Activated CD4-positive, alpha-beta T cell treated with anti-CD3 and anti-CD28 coated beads, Interleukin-2, amount 10 ng/mL, durations not matched to agents 24 days and 14 days (primary cell): Measurements from ENCODE around the gene PIGW. TPM values are rescaled to one million over a fixed set of nuclear protein-coding genes. Genes with fewer than 3 reads are reported as not detected.
A peak's percentile ranks its signal among the peaks of the same experiment; 100 is the strongest.

Source experiments
- DNase-seq: peaks from one replicate; pipeline ENCODE4 v3.0.0; 2022
- H3K27ac Mint-ChIP-seq: one replicate; pipeline ENCODE4 v1.8.0; 2022; ENCODE audit warnings: mild to moderate bottlenecking, mixed read lengths
- H3K27me3 Mint-ChIP-seq: one replicate; pipeline ENCODE4 v1.8.0; 2022; ENCODE audit warnings: mixed read lengths
- H3K36me3 Mint-ChIP-seq: one replicate; pipeline ENCODE4 v1.8.0; 2022; ENCODE audit warnings: low read depth, mild to moderate bottlenecking, mixed read lengths
- H3K4me1 Mint-ChIP-seq: one replicate; pipeline ENCODE4 v1.8.0; 2021; ENCODE audit warnings: mixed read lengths
- H3K4me3 Mint-ChIP-seq: one replicate; pipeline ENCODE4 v1.8.0; 2022; ENCODE audit warnings: mild to moderate bottlenecking, moderate library complexity, mixed read lengths
- H3K9me3 Mint-ChIP-seq: one replicate; pipeline ENCODE4 v1.8.0; 2021; ENCODE audit warnings: mixed read lengths
- intact Hi-C: fragments of 100-400 bp; cut with micrococcal nuclease; formaldehyde crosslinking; loops from one replicate; pipeline ENCODE4 v1.15.1; 2023
- total RNA-seq: library from RNA; stranded (reverse); gene quantifications from 2 replicates; pipeline ENCODE4 v1.2.3, GENCODE V29; 2022

Gene PIGW
- total RNA-seq, 1 donor from 2014 or later: 30.5 TPM

DNA sequence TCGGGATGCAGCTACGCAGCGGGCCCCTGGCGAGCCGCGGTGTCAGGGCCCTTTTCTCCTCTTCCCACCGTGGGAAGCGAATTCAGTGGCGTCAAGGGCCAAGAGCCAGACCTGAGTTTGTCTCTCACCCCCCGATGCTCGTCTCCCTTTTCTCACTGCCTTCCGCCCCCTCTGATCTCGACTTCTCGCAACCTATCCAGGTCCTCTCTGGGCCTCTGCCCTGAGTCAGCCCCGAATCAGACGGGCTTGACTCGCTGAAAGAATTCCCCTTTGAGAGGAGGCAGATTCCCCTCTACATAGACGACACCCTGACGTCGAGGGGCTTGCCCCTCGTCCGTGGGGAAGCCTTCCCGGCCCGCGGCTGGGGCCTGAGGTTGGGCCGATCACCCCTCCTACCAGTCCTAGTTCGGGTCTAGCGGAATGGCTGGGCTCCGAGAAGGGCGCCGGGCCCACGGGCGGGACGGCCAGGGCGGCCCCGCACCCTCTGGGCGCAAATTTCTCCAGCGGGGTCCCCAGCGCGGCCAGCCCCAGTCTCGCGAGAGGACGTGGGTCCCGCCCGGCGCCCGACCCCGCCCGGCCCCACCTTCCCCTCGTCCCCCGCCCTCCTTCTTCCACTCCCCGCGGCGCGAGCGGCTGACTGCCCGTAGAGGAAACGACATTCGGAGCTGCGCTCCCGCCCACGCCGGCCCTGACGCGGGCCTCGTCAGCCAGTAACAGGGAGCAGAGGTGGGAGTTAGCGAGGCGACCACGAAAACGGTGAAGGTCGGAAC lies 9.7 kb downstream of the PIGW start, which contains the start of gene GGNBP2:
GGNBP2 (plus strand) TSS at position 613 of the 770 bp plus-strand sequence. CDS start 806 bp downstream, outside the sequence.
- peak; percentile 97 for DNase-seq
- peaks cover 33% of the 10 kb centered on the region for H3K36me3 Mint-ChIP-seq
- no peaks in the 10 kb centered on the region for H3K27me3 Mint-ChIP-seq
- peak within 1 kb of the TSS; percentile 99 for H3K27ac Mint-ChIP-seq
- peak within 1 kb of the TSS; percentile 98 for H3K4me3 Mint-ChIP-seq
- H3K4me1 Mint-ChIP-seq: peaks cover 25% of the 10 kb centered on the region
- intact Hi-C loops: loop anchor here (1.0 to 10.0 kb wide), 6 partner anchors 9 to 960 kb away; partner anchors contain the start of genes AATF, AP2B1, MRM1 and ZNHIT3
- H3K9me3 Mint-ChIP-seq: no peaks in the 10 kb centered on the region

DNA sequence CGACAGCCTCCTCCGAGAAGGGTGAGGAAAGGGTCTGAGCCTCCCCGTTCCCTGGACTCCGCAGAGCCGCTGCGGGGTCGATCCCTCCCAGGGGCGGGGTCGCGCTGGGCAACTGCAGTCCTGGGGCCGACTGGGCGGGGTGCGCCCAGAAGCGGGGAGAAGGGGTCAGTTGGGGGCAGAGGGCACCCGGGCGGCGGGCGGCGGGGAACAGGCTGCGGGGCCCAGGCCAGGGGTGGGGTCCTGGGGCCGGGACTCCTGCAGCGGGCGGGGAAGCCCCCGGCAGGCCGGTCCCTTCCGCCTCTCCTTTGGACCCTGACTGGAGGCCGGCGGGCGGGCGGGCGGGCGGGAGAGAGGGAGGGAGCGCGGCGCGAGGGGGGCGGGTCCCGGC lies 10.3 kb downstream of the PIGW start:
- H3K4me3 Mint-ChIP-seq: peak overlapping the region; percentile 98
- H3K36me3 Mint-ChIP-seq: peaks cover 31% of the 10 kb centered on the region
- peaks cover 28% of the 10 kb centered on the region for H3K4me1 Mint-ChIP-seq
- H3K27ac Mint-ChIP-seq: peak overlapping the region; percentile 99
- no peak for DNase-seq
- H3K9me3 Mint-ChIP-seq: no peaks in the 10 kb centered on the region
- H3K27me3 Mint-ChIP-seq: no peaks in the 10 kb centered on the region
- intact Hi-C loops: loop anchor here (1.0 to 10.0 kb wide), 6 partner anchors 10 to 960 kb away; partner anchors contain the start of genes AATF, AP2B1, MRM1 and ZNHIT3

DNA sequence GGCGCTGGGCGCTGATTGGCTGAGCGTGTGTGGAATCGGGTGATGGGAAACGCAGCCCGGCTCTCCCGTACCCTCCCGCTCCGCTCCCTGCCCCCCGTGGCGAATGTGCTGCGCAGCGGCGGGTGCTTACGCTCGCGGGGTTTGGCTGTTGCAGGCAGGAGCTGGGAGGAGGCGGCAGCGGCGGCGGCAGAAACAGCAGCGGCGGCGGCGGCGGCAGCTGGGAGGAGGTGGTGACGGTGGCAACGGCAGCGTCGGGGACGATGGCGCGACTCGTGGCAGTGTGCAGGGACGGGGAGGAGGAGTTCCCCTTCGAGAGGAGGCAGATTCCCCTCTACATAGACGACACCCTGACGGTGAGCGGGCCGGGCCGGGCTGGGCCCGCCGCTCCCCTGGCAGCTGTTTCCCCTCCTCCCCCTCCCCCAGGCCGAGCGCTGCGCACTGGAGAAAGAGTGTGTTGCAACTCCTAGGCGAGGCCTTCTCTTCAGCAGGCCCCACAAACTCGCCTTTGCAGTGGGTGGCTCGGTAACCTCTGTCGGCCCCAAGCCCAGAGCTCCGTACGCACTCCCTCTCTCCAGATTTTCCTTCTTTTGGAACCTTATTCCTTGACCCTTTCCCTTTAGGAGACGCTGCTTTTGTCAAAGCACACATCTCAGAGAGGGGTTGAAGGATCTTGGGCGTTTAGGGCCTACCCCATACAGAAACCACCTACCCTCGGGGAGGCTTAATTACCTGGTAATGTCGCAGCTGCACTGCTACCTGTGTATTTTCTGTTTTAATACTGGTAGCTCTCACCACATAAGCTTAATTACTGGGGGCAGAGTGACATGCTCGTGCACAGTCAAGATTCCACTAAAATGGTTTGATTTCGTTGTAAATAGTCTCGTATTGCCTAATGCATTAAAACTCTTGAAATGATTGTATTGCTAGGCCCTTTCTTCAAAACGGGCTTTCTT lies 11.0 kb downstream of the PIGW start:
- peaks cover 34% of the 10 kb centered on the region for H3K36me3 Mint-ChIP-seq

DNA sequence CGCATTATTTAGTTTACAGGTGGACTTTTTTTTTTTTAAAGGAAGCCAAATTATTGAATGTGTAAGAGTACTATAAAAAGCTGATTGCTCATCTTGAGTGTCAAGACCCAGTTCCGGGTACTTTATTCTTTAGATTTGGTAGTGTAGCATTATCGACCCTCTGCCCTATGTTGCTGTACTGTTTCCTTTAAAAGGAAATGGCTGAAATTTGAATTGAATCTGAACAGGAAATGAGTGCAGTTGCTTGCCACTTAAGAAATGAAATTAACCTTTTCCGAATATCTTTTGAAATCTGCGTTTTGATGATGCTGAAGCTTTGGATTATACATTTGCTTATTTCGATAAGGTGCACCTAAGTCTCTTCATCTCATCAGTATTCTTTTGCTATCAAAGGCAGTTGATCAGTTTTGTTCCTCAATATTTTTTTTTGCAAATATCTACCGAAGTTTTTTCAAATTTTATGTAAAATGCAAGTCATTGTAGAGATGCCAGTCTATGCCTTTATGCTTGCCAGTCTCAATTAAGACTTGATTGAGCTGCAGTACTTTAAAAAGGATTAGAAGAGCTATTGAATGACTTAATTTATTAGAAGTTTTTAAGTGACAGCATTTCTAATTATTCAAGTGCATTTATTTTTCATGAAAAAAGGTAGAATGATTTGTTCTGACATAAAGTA lies 11.8 kb downstream of the PIGW start:
- H3K27ac Mint-ChIP-seq: peak overlapping the region; percentile 94
- no peaks in the 10 kb centered on the region for H3K9me3 Mint-ChIP-seq
- peaks cover 36% of the 10 kb centered on the region for H3K4me1 Mint-ChIP-seq
- no peaks in the 10 kb centered on the region for H3K27me3 Mint-ChIP-seq
- no peak for DNase-seq
- intact Hi-C loops: loop anchor here (10.0 kb wide), 3 partner anchors 178 to 962 kb away; partner anchors contain the start of genes AATF and AP2B1
- peaks cover 36% of the 10 kb centered on the region for H3K36me3 Mint-ChIP-seq
- H3K4me3 Mint-ChIP-seq: peak overlapping the region; percentile 98

More for the DNA sequence above, 11.0 kb downstream of the PIGW start:
- DNase-seq: peak; percentile 99
- Mint-ChIP-seq H3K4me3 (peak overlapping the region; percentile 98), H3K27ac (peak overlapping the region; percentile 94), H3K9me3 (no peaks in the 10 kb centered on the region), H3K27me3 (no peaks in the 10 kb centered on the region), H3K4me1 (peaks cover 34% of the 10 kb centered on the region)
- intact Hi-C loops: loop anchor here (1.0 to 10.0 kb wide), 6 partner anchors 10 to 961 kb away; partner anchors contain the start of genes AATF, AP2B1, MRM1 and ZNHIT3

- H3K4me1 Mint-ChIP-seq: peaks cover 40% of the 10 kb centered on the region
- peak overlapping the region; percentile 68 for H3K27ac Mint-ChIP-seq
- no peak for DNase-seq
- peak overlapping the region; percentile 98 for H3K4me3 Mint-ChIP-seq
- peaks cover 37% of the 10 kb centered on the region for H3K36me3 Mint-ChIP-seq
- H3K9me3 Mint-ChIP-seq: no peaks in the 10 kb centered on the region
- H3K27me3 Mint-ChIP-seq: no peaks in the 10 kb centered on the region
- intact Hi-C loops: loop anchor here (10.0 kb wide), 3 partner anchors 177 to 963 kb away; partner anchors contain the start of genes AATF and AP2B1
Observed at GRCh38 chr17:36547776-36548175, 13.0 kb downstream of the PIGW start.

GRCh38 chr17:36550491-36551417 lies 16.0 kb downstream of the PIGW start:
- no peaks in the 10 kb centered on the region for H3K27me3 Mint-ChIP-seq
- H3K36me3 Mint-ChIP-seq: peaks cover 46% of the 10 kb centered on the region
- H3K9me3 Mint-ChIP-seq: no peaks in the 10 kb centered on the region
- peaks cover 44% of the 10 kb centered on the region for H3K4me1 Mint-ChIP-seq
- H3K27ac Mint-ChIP-seq: peak overlapping the region; percentile 45
- peak overlapping the region; percentile 46 for H3K4me3 Mint-ChIP-seq
- intact Hi-C loops: no loop called here
- DNase-seq: no peak

GRCh38 chr17:36553459-36553858 lies 18.7 kb downstream of the PIGW start:
- Mint-ChIP-seq H3K4me3 (peak overlapping the region; percentile 42), H3K27me3 (no peaks in the 10 kb centered on the region), H3K36me3 (peaks cover 51% of the 10 kb centered on the region), H3K9me3 (no peaks in the 10 kb centered on the region), H3K27ac (peak overlapping the region; percentile 73), H3K4me1 (peaks cover 44% of the 10 kb centered on the region)
- intact Hi-C loops: no loop called here
- no peak for DNase-seq

GRCh38 chr17:36566081-36566480 lies 31.3 kb downstream of the PIGW start:
- no peaks in the 10 kb centered on the region for H3K9me3 Mint-ChIP-seq
- intact Hi-C loops: no loop called here
- DNase-seq: no peak
- no peaks in the 10 kb centered on the region for H3K27me3 Mint-ChIP-seq
- no peak overlapping the region for H3K27ac Mint-ChIP-seq
- H3K36me3 Mint-ChIP-seq: peaks cover 53% of the 10 kb centered on the region
- no peak overlapping the region for H3K4me3 Mint-ChIP-seq
- peaks cover 11% of the 10 kb centered on the region for H3K4me1 Mint-ChIP-seq

- intact Hi-C loops: no loop called here
Observed at GRCh38 chr17:36575028-36575427, 40.2 kb downstream of the PIGW start.

GRCh38 chr17:36576793-36577192 lies 42.0 kb downstream of the PIGW start:
- no peak overlapping the region for H3K4me3 Mint-ChIP-seq
- no peak overlapping the region for H3K27ac Mint-ChIP-seq
- no peak for DNase-seq
- intact Hi-C loops: no loop called here
- peaks cover 13% of the 10 kb centered on the region for H3K4me1 Mint-ChIP-seq
- H3K36me3 Mint-ChIP-seq: peaks cover 57% of the 10 kb centered on the region
- no peaks in the 10 kb centered on the region for H3K9me3 Mint-ChIP-seq
- H3K27me3 Mint-ChIP-seq: no peaks in the 10 kb centered on the region

More at GRCh38 chr17:36575028-36575427, 40.2 kb downstream of the PIGW start:
- DNase-seq: no peak
- Mint-ChIP-seq H3K9me3 (no peaks in the 10 kb centered on the region), H3K27me3 (no peaks in the 10 kb centered on the region), H3K4me3 (no peak overlapping the region), H3K27ac (no peak overlapping the region), H3K36me3 (peaks cover 53% of the 10 kb centered on the region), H3K4me1 (peaks cover 13% of the 10 kb centered on the region)

DNA sequence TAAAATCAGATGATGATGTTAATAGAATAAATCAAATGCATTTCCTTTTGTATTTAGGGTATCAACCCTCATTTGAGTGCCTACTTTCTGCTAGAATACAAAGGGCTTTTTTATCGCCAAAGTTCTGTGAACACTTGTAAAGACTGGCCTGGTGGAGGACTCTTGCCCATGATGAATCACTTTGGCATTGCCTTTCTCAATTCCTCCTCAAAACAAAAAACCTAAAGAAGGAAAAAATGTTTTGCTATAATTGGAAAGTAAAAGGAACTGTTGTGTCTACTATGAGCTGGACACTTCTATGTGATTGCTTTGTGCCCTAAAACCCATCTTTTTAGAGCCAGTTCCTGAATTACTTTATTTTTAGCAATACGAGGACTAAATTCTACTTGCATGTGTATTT lies 43.9 kb downstream of the PIGW start:
- Mint-ChIP-seq H3K4me3 (no peak overlapping the region), H3K9me3 (no peaks in the 10 kb centered on the region), H3K36me3 (peaks cover 50% of the 10 kb centered on the region), H3K4me1 (peaks cover 7% of the 10 kb centered on the region), H3K27me3 (no peaks in the 10 kb centered on the region), H3K27ac (no peak overlapping the region)
- intact Hi-C loops: no loop called here
- no peak for DNase-seq

DNA sequence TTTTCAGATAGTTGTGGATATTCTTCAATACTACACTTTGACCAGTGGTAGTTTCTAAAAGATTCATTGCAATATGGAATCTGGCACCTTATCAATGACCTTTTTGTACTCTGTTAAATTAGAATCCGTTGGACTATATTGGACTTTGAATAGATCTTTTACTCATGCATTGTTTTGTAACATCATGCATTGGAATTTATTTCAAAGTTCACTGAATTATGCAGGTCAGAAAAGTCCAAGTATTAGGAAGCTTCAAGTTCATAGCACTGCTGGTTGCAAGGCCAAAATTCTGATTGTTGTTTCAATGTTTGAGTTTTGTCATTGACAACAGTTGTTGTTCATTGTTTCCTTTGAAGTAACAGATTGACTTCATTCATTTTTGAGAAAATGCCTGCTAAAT lies 49.0 kb downstream of the PIGW start:
- intact Hi-C loops: no loop called here
- Mint-ChIP-seq H3K4me3 (no peak overlapping the region), H3K36me3 (peaks cover 44% of the 10 kb centered on the region), H3K4me1 (no peaks in the 10 kb centered on the region), H3K27ac (no peak overlapping the region), H3K9me3 (no peaks in the 10 kb centered on the region), H3K27me3 (no peaks in the 10 kb centered on the region)
- no peak for DNase-seq
